ENCODE results near the gene MALT1.

Gene MALT1

DNA sequence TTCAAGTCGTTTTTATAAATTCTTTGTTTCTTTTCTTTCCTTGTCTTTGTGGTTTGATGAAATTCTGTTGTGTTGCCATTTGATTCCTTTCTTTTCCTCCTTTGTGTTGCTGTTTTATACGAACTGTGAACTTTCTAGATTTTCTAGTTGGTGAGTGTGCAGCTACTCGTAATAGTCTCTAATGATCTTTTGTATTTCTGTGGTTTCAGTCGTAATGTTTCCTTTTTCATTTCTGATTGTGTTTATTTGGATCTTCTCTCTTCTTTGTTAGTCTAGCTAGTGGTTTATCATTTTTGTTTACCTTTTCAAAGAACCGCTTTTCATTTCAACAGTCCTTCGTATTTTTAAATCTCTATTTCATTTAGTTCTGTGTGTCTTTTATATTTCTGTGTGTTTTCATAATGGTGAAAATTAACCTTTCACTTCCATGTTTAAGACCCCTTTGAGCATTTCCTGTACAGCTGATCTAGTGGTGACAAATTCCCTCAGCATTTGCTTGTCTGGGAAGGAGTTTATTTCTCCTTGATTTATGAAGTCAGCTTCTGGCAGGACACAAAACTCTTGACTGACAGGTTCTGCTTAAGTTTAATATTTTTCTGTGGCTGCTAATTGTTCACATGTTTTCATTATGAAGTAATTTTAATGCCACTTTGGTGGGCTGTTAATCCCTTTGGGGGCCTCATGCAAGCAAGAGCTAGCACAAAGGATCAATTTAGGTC is 16.2 kb upstream of the MALT1 start:
- DNase-seq, result no peak

- DNase-seq, result no peak
Measured at GRCh38 chr18:58657081-58657480, 14.2 kb upstream of the MALT1 start.

DNA sequence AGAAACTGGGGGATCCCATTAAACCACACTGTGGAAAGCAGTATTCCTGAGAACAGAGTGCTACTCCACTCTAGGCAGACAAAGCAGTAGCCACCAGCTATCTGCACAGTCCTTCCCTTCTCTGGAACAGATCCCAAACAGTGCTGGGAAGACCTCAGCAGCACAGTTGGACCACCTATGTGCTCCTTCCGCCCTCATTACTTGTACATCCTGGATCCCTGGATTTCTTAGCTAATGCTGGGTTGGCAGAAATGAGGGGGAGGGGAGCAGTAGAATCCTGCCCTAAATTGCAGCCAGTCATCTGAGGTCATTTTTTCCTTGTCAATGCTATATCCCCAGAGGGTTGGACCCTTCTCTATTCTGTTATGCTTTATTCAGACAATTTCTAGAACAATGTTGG is 13.8 kb upstream of the MALT1 start:
- DNase-seq, result no peak

DNA sequence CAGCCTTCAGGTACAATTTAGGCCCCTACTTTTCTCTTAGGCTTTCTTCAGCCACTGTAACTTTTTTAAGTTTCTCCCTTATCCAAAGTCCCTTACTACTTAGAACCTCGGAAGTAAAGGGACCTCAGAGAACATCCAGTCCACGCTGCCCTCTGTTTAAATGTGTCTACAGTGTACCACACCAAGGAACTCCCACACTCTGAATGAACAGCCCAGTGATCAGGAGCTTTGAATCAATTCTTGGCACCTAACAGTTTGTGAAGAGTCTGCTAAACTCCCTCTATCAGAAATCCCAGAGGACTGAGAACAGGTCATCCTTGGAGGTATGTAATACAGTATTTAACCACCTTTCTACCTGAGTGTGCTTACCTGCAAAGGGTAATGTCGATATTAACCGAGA is 11.6 kb upstream of the MALT1 start:
- no peak for DNase-seq

GRCh38 chr18:58660915-58661314 is 10.3 kb upstream of the MALT1 start:
- DNase-seq, result no peak

DNA sequence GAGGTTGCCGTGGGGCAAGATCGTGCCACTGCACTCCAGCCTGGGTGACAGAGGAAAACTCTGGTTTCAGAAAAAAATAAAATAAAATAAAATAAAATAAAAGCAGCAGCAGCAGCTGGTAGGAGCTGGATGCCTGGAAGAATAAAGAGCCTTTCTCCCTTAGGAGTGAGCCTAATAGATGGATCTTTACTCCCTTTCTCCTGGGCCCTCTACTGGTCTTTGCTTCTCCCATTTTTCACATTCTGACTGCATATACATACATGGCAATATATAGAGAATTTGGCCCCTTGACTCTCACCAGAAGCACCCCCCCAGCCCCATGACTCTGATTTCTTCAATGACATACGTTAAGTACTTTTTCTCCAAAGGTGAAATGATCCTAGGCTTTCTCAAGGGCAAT is 9.8 kb upstream of the MALT1 start:
- DNase-seq, result no peak

DNA sequence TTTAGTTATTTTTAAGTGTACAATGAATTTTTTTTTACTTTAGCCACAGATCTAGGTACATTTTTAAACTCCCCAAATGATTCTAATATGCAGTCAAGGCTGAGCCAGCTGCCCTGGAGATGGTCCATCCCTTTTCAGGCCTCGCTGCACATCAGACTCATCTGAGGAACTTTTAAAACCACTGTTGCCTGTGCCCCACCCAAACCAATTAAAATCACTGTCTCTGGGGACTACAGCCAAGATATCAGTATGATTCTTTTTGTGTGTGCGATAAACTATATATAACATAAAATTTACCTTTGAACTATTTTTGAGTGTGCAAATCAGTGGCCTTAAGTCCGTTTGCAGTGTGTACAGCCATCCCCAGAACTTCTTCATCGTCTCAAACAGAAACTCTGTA is 9.1 kb upstream of the MALT1 start:
- DNase-seq, result no peak

DNA sequence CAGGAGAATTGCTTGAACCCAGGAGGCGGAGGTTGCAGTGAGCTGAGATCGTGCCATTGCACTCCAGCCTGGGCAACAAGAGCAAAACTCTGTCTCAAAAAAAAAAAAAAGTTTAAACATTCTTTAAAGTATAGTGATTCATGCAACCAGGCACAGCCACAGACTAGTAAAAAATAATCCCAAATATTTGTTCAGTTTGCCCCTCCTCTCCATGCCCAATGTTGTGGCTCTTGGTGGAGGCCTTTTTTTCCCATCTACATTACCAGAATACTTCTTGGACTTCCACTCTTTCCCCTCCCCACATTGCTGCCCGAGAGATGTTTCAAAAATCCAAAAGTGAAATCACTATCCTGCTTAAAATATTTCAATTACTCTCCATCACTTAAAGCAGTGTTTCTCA is 5.1 kb upstream of the MALT1 start:
- no peak for DNase-seq

GRCh38 chr18:58668211-58668610 is 3.1 kb upstream of the MALT1 start:
- no peak for DNase-seq

- DNase-seq, result no peak
Measured at GRCh38 chr18:58668897-58669296, 2.4 kb upstream of the MALT1 start.

DNA sequence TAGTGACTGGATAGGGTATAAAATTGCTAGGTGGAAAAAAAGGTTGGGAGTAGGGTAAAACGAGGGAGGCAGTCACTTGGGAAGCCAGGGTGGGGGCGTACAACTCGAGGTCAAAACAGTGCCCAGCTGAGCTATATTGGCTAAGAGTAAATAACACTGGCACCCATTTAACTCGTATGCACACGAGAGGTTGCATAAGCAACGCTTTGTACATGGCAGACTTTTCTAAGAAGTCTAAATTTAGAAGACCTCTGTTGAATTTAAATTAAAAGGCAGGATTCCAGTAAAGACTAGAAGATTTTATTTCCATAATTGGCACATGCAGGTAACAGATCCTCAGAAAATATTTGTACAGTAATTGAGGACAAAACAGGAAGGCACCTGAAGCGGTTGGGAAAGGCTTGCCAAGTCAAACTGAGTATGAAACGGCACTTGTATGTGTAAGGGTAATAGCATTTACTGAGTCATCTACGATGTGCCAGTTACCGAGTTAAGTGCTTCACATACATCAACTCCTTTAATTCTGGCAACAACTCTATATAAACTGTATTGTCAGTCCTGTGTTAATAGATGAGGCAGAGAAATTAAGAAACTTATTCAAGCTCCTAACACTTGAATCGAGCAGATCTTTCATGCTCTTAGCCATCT is 1.4 kb upstream of the MALT1 start:
- no peak for DNase-seq

GRCh38 chr18:58670404-58671110 is 708 bp upstream of the MALT1 start:
- DNase-seq, result no peak

DNA sequence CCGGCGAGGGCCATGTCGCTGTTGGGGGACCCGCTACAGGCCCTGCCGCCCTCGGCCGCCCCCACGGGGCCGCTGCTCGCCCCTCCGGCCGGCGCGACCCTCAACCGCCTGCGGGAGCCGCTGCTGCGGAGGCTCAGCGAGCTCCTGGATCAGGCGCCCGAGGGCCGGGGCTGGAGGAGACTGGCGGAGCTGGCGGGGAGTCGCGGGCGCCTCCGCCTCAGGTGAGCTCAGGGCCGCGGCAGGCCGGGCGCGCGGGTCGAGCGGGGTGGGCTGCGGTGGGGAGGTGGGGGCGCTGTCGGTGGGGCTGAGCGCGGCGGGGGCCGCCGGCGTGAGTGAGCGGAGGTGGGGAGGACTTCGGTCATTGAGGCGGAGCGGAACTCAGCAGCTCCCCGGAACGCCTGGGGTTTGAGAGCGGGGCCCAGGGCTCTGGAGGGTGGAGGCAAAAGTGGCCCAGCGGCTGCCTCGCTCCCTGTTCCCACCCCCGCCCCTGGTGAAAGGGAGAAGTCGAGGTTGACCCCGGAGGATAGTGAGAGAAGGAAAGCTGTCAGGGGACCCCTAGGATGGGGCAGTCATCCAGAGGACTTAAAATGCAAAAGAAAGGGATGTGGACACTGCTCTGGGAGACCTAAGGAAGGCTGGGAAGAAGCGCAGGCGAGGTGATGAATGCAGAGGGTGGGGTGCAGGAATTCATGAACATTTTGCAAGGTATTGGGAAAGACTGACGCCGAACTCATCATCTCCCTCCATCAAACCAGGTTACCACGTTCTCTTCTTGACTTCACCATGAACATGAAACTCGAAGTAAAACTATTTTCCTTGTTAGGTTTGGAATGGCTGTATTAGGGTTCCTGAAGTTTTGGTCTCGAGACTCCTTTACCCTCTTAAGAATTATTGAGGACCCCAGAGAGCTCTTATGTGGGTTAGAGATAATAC is 633 bp downstream of the MALT1 start:
- DNase-seq, result peak; percentile 47

GRCh38 chr18:58674159-58674558 is 2.9 kb downstream of the MALT1 start:
- DNase-seq, result no peak

GRCh38 chr18:58674863-58675472 is 3.7 kb downstream of the MALT1 start:
- DNase-seq, result no peak

GRCh38 chr18:58676270-58676669 is 5.0 kb downstream of the MALT1 start:
- no peak for DNase-seq

- no peak for DNase-seq
Measured at GRCh38 chr18:58682429-58683069, 11.3 kb downstream of the MALT1 start.

DNA sequence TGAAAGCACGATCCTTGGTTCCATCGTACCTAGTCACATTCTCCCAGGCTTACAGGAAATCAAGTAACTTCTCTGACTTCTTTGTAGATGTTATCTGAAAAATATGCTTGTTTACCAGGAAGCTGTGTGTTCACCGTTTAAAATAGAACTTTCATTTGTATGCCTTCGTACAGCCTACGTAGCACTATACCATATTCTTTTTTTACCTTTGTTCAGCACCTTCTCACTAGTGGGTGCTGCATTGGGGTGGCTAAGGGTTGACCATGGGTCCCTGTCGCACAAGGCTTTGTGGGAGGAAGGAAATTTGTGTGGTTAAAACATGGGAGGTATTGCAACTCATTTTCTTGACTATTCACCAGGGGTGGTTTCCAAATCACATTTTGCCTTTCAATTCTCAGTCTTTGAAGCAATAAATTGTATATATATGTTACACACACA is 16.6 kb downstream of the MALT1 start:
- peak; percentile 89 for DNase-seq

- no peak for DNase-seq
Measured at GRCh38 chr18:58690259-58690658, 19.0 kb downstream of the MALT1 start.

- DNase-seq, result no peak
Measured at GRCh38 chr18:58691256-58691655, 20.0 kb downstream of the MALT1 start.

- DNase-seq, result peak; percentile 34
Measured at GRCh38 chr18:58692422-58693185, 21.3 kb downstream of the MALT1 start.

Measured in CD4-positive, alpha-beta T cell treated with Interleukin-4 for 4 hours (primary cell).